HG02588 (cell line): ENCODE data around the gene PARN.

ENCODE experiments used
- ATAC-seq: cut with Tn5 transposase; IDR thresholded peaks from one replicate; pipeline ENCODE4 v1.9.1; 2021; ENCODE audit warnings: mild to moderate bottlenecking, moderate library complexity; ENCODE audit not compliant: unreplicated experiment

The PARN gene

GRCh38 chr16:14476183-14476582 is 153.9 kb downstream of the PARN start:
- no peak for ATAC-seq

GRCh38 chr16:14475370-14476139 is 154.5 kb downstream of the PARN start:
- ATAC-seq, result no peak

GRCh38 chr16:14473488-14473887 is 156.6 kb downstream of the PARN start:
- no peak for ATAC-seq

- no peak for ATAC-seq
These were observed 157.7 kb downstream of the PARN start for GRCh38 chr16:14472357-14472756.

GRCh38 chr16:14470788-14471187 is 159.3 kb downstream of the PARN start:
- ATAC-seq, result no peak

- ATAC-seq, result no peak
These were observed 164.3 kb downstream of the PARN start for GRCh38 chr16:14465799-14466198.

- ATAC-seq, result no peak
These were observed 165.3 kb downstream of the PARN start for GRCh38 chr16:14464796-14465195.

GRCh38 chr16:14464192-14464591 is 165.9 kb downstream of the PARN start:
- no peak for ATAC-seq

GRCh38 chr16:14462811-14463210 is 167.2 kb downstream of the PARN start:
- no peak for ATAC-seq

GRCh38 chr16:14460726-14461125 is 169.3 kb downstream of the PARN start:
- ATAC-seq, result no peak

GRCh38 chr16:14458576-14458975 is 171.5 kb downstream of the PARN start:
- ATAC-seq, result no peak

- no peak for ATAC-seq
These were observed 173.1 kb downstream of the PARN start for GRCh38 chr16:14456793-14457481.

- no peak for ATAC-seq
These were observed 174.5 kb downstream of the PARN start for GRCh38 chr16:14455573-14455972.

GRCh38 chr16:14454391-14454790 is 175.7 kb downstream of the PARN start:
- no peak for ATAC-seq

GRCh38 chr16:14452066-14452465 is 178.0 kb downstream of the PARN start:
- no peak for ATAC-seq

- no peak for ATAC-seq
These were observed 179.2 kb downstream of the PARN start for GRCh38 chr16:14450846-14451245.

- no peak for ATAC-seq
These were observed 180.1 kb downstream of the PARN start for GRCh38 chr16:14449790-14450480.

- ATAC-seq, result no peak
These were observed 180.7 kb downstream of the PARN start for GRCh38 chr16:14449334-14449733.

GRCh38 chr16:14448879-14449278 is 181.2 kb downstream of the PARN start:
- ATAC-seq, result no peak

- no peak for ATAC-seq
These were observed 182.3 kb downstream of the PARN start for GRCh38 chr16:14447783-14448182.

- ATAC-seq, result no peak
These were observed 183.3 kb downstream of the PARN start for GRCh38 chr16:14446796-14447195.
